Upper lobe of left lung (tissue), 6 donors: ENCODE results near the gene ATG2B. TPM values are rescaled to one million over a fixed set of nuclear protein-coding genes. Genes with fewer than 3 reads are reported as not detected.

Experiments
- ATAC-seq, 2 donors: fragments of 200-7000 bp; cut with Tn5 transposase; one replicate each; pipeline ENCODE4 v1.9.1; 2022; ENCODE audit warnings: mild to moderate bottlenecking in 2 of 2, moderate library complexity in 2 of 2; ENCODE audit not compliant: low FRiP score in 2 of 2
- DNase-seq, 2 donors: peaks; one replicate each; pipeline ENCODE4 v3.0.0-alpha.2; 2019 to 2020
- H3K27ac ChIP-seq, 4 donors: fragments of 200-600 bp; sonication (generic); one replicate each; pipeline ENCODE4 v1.5.1; 2016 to 2019
- H3K27me3 ChIP-seq, 4 donors: fragments of 200-600 bp; sonication (generic); one replicate each; pipeline ENCODE4 v1.5.1; 2017 to 2019
- H3K36me3 ChIP-seq, 4 donors: fragments of 200-600 bp; sonication (generic); one replicate each; pipeline ENCODE4 v1.5.1; 2016 to 2019
- H3K4me1 ChIP-seq, 4 donors: fragments of 200-600 bp; sonication (generic); one replicate each; pipeline ENCODE4 v1.5.1; 2018 to 2019
- H3K4me3 ChIP-seq, 4 donors: fragments of 200-600 bp; sonication (generic); one replicate each; pipeline ENCODE4 v1.5.1; 2017 to 2019; ENCODE audit warnings: mild to moderate bottlenecking in 2 of 4, moderate library complexity in 1 of 4
- H3K9me3 ChIP-seq, 4 donors: fragments of 200-600 bp; sonication (generic); one replicate each; pipeline ENCODE4 v1.5.1; 2018 to 2019
- CTCF ChIP-seq, 6 experiments: fragments of 450-650 bp in 4 of 6; fragments of 200-600 bp in 2 of 6; sonication (generic) in 2 of 6; IDR thresholded peaks; one replicate each; pipeline ENCODE4 v1.5.1; 2016 to 2019; ENCODE audit warnings: antibody characterized with exemption in 6 of 6
- EP300 ChIP-seq, 4 donors: sonication (generic); formaldehyde crosslinking; IDR thresholded peaks; one replicate each; pipeline ENCODE4 v1.5.1; 2017; ENCODE audit warnings: antibody characterized with exemption in 4 of 4, control low read depth in 2 of 4
- POLR2A ChIP-seq, 4 donors: fragments of 450-650 bp; IDR thresholded peaks; one replicate each; pipeline ENCODE4 v1.5.1; 2016 to 2017; ENCODE audit warnings: antibody characterized with exemption in 4 of 4, mild to moderate bottlenecking in 2 of 4
- POLR2AphosphoS5 ChIP-seq, 2 donors: sonication (generic); formaldehyde crosslinking; IDR thresholded peaks; one replicate each; pipeline ENCODE4 v1.5.1; 2017; ENCODE audit warnings: antibody characterized with exemption in 2 of 2
- WGBS, 2 donors: methylation state at CpG; one replicate each; pipeline ENCODE4 v1.1.5; 2017 to 2018; 5-methylcytosine and 5-hydroxymethylcytosine counted together
- total RNA-seq, 6 donors: library from RNA; depleted of rRNA in 4 of 6; stranded (reverse); fragments of >200 nt in 4 of 6; gene quantifications; one replicate each; pipeline versions ENCODE4 v1.1.0 to v1.2.1, GENCODE V29; 2016 to 2021
- donor health status: DM: no; HTN: no; CAD: no; lungs with moderate emphysema.
- donor health status: DM: no; HTN: yes; CAD: no; lungs with severe emphysema.

The ATG2B gene
- total RNA-seq, 6 donors from 2014 or later: 18.1 to 79.6 (median 20.0) TPM

GRCh38 chr14:96309896-96310330 is 53.2 kb downstream of the ATG2B start:
- ATAC-seq (no peak), DNase-seq (no peak)
- no peak for TF ChIP-seq EP300 (IDR thresholded peaks at IDR 0.05)
- no peak for TF ChIP-seq POLR2A (IDR thresholded peaks at IDR 0.05)
- no peak for TF ChIP-seq POLR2AphosphoS5 (IDR thresholded peaks at IDR 0.05)
- no peak for TF ChIP-seq CTCF (IDR thresholded peaks at IDR 0.05)
- WGBS, 2 donors: 64 to 74% methylated on average over 5 of the region's 5 CpGs
- H3K27ac ChIP-seq: no peak overlapping the region
- H3K36me3 ChIP-seq: peaks cover 24 to 94% (median 50%) of the 10 kb centered on the region in 4 donors
- no peaks in the 10 kb centered on the region for H3K9me3 ChIP-seq
- H3K4me3 ChIP-seq: no peak overlapping the region
- no peaks in the 10 kb centered on the region for H3K27me3 ChIP-seq
- no peaks in the 10 kb centered on the region for H3K4me1 ChIP-seq

- H3K4me1 ChIP-seq: no peaks in the 10 kb centered on the region
- ATAC-seq: no peak
- TF ChIP-seq POLR2A (IDR thresholded peaks at IDR 0.05) (no peak), EP300 (IDR thresholded peaks at IDR 0.05) (no peak), POLR2AphosphoS5 (IDR thresholded peaks at IDR 0.05) (no peak), CTCF (IDR thresholded peaks at IDR 0.05) (no peak)
- DNase-seq: no peak
- H3K9me3 ChIP-seq: no peaks in the 10 kb centered on the region
- no peaks in the 10 kb centered on the region for H3K27me3 ChIP-seq
- no peak overlapping the region for H3K4me3 ChIP-seq
- peaks cover 24 to 93% (median 51%) of the 10 kb centered on the region in 4 donors for H3K36me3 ChIP-seq
- H3K27ac ChIP-seq: no peak overlapping the region
- 91 to 92% methylated on average over 8 of the region's 8 CpGs for WGBS, 2 donors
Measured at GRCh38 chr14:96309133-96309895, 53.8 kb downstream of the ATG2B start.

- H3K4me1 ChIP-seq: no peaks in the 10 kb centered on the region
- TF ChIP-seq EP300 (IDR thresholded peaks at IDR 0.05): no peak
- no peak for TF ChIP-seq POLR2AphosphoS5 (IDR thresholded peaks at IDR 0.05)
- TF ChIP-seq POLR2A (IDR thresholded peaks at IDR 0.05): no peak
- no peak for TF ChIP-seq CTCF (IDR thresholded peaks at IDR 0.05)
- H3K27me3 ChIP-seq: no peaks in the 10 kb centered on the region
- DNase-seq (no peak), ATAC-seq (no peak)
- peaks cover 28 to 96% (median 50%) of the 10 kb centered on the region in 4 donors for H3K36me3 ChIP-seq
- WGBS, 2 donors: 85 to 88% methylated on average over 4 of the region's 4 CpGs
- H3K9me3 ChIP-seq: no peaks in the 10 kb centered on the region
- no peak overlapping the region for H3K27ac ChIP-seq
- H3K4me3 ChIP-seq: no peak overlapping the region
Measured at GRCh38 chr14:96307434-96307833, 55.7 kb downstream of the ATG2B start.

GRCh38 chr14:96304956-96305355 is 58.2 kb downstream of the ATG2B start:
- no peak overlapping the region for H3K4me3 ChIP-seq
- ATAC-seq: no peak
- H3K9me3 ChIP-seq: no peaks in the 10 kb centered on the region
- WGBS, 2 donors: 84 to 90% methylated on average over 9 of the region's 9 CpGs
- no peak for DNase-seq
- no peak overlapping the region for H3K27ac ChIP-seq
- peaks cover 23 to 90% (median 47%) of the 10 kb centered on the region in 4 donors for H3K36me3 ChIP-seq
- TF ChIP-seq CTCF (IDR thresholded peaks at IDR 0.05) (no peak), POLR2A (IDR thresholded peaks at IDR 0.05) (no peak), EP300 (IDR thresholded peaks at IDR 0.05) (no peak), POLR2AphosphoS5 (IDR thresholded peaks at IDR 0.05) (no peak)
- H3K4me1 ChIP-seq: no peaks in the 10 kb centered on the region
- no peaks in the 10 kb centered on the region for H3K27me3 ChIP-seq

GRCh38 chr14:96303981-96304380 is 59.2 kb downstream of the ATG2B start:
- Histone ChIP-seq H3K4me1 (no peaks in the 10 kb centered on the region), H3K4me3 (no peak overlapping the region), H3K9me3 (no peaks in the 10 kb centered on the region), H3K27me3 (no peaks in the 10 kb centered on the region), H3K27ac (no peak overlapping the region), H3K36me3 (peaks cover 19 to 86% (median 40%) of the 10 kb centered on the region in 4 donors)
- TF ChIP-seq POLR2AphosphoS5 (IDR thresholded peaks at IDR 0.05) (no peak), POLR2A (IDR thresholded peaks at IDR 0.05) (no peak), EP300 (IDR thresholded peaks at IDR 0.05) (no peak), CTCF (IDR thresholded peaks at IDR 0.05) (no peak)
- DNase-seq (no peak), ATAC-seq (no peak)
- 95 to 97% methylated on average over 3 of the region's 3 CpGs for WGBS, 2 donors
